Brain pericyte (primary cell): ENCODE data around the gene FOXP1.

Experiments used
- DNase-seq: peaks from one replicate; pipeline ENCODE4 v3.0.0-alpha.2; 2012; ENCODE audit warnings: low read depth, low spot score

FOXP1 gene

GRCh38 chr3:71399478-71399877 is 184.1 kb downstream of the FOXP1 start:
- DNase-seq = no peak

- DNase-seq = no peak
These were observed 185.2 kb downstream of the FOXP1 start for GRCh38 chr3:71398157-71398836.

GRCh38 chr3:71397726-71398125 is 185.8 kb downstream of the FOXP1 start:
- DNase-seq = no peak

GRCh38 chr3:71397046-71397445 is 186.5 kb downstream of the FOXP1 start:
- no peak for DNase-seq

GRCh38 chr3:71395927-71396695 is 187.4 kb downstream of the FOXP1 start:
- no peak for DNase-seq

DNA sequence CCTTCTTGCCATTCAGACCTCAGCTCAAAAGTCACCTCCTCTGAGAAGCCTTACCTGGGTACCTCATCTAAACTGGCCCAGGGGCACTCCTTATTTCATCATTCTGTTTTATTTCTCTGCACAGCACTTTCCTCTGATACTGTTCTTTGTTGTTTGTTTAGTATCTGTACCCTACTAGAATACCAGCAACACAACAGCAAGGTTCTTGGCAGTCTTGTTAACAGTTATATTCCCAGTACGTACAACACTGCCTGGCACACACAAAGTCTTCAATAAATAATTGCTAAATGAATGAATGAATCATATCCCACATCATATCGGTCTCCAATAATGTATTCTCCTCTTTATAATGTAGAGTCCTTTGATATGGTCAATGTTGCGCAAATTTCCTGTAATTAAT is 188.1 kb downstream of the FOXP1 start:
- DNase-seq = no peak

DNA sequence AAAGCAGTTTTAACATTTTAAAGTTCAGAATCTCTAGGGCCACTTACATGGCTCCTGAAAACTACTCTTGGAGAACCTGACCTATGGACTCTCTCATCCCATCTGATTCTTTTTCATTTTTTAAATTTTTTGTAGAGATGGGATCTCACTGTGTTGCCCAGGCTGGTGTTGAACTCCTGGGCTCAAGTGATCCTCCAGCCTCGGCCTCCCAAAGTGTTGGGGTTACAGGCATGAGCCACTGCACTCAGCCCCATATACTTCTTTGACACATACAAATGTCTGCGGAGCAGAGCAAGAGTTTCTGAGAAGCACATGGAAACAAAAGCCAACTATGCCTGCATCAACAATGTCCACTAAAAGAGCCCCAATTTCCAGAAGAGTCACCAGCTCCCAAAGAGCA is 189.8 kb downstream of the FOXP1 start:
- DNase-seq = no peak

DNA sequence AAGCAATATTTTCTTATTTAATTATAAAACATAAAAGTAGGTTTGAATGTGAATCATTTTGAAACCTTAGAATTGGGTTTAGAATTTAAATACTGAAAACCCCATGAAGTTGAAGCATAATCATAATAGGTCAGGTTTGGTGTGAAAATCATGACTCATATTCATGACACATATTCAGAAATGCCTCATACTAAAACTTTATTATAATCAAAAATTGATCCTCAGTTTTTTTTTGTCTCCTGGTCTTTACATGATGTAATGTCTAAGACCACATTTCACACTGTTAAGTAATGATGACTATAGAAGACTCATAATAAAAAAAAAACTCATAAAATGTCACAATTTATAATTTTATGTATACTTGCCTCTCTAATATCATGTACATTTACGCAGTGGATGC is 190.4 kb downstream of the FOXP1 start:
- DNase-seq = no peak

DNA sequence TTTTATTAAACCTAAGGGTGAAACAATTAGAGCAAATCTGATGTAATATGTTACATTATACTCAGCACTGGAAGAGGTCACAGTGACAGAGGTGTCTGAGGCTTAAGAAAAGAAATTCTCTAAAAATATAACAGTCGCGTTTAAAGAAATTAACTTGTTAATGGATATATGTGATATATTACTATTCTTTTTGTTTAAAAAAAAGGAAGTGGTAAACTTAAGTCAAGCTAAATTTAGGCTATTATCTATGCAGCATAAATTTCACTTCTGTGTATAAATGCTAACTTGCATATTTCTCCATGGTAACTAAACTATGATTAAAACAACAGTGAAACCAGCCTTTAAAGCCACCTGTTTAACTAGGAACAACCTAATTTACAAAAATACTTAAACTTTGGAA is 191.3 kb downstream of the FOXP1 start:
- no peak for DNase-seq

DNA sequence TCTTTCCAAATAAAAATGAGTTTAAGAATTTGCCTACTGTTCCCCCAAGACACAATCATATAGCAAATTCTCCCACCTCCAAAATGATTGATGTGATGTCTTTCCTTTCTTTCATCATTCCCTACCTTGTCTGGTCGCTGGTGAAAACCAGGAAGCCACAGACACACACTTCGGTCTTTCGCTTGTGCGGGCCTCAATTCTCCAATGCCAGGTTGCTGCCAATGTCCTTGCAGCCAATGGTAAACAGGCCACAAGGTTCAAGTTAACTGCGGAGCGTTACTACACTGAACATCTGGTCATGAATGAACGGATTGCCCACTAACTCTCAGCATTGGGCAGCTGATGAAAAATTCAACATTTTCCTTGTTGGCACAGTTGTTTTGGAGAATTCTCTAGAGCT is 192.2 kb downstream of the FOXP1 start:
- no peak for DNase-seq

DNA sequence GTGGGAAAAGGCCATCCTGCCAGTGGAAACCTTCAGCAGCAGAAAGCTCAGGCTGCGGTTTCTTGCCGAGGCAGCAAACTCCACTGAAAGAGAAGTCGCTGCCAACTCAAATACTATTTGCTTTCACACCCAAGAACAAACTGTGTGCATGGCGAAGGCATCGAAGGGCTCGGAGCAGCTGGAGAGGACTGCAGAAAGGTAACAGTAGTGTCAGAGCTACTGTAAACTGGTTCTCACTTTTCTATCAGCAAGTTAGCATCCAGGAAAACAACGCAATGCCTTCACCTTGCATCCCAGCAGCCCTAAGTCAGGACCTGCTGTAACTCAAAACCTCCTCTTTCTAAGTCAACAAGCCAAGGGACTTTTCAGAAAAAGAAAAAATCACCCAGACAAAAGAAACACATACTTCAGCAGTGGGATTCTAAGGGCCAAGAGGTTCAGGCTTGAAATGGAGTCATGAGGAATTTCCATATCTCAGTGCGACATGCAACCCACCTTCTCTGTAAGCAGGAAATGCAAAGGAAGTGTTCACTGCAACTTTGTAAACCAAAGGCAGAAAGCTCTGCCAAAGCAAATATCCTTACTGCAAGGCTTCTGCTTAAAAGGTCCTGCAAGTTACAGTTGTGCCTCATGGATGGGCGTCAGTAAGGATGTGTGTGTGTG is 193.5 kb downstream of the FOXP1 start:
- peak; percentile 68 for DNase-seq

DNA sequence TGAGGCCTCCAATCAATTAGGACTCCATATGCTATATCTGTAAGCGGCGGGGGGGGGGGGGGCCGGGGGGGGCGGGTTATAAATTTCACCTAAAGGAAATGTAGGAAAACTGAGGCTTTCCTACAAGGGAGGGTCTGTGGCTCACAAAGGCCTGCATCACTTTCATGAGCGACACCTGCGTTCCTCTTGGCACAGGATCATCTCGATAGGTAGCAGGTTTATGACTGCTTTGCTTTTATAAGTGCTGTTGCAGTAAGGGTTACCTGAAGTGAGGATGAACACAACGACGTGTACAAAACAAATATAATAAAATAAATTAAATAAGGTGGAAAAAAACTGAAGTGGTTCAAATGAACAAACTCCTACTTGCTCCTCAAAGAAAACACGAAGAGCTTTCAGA is 194.3 kb downstream of the FOXP1 start:
- no peak for DNase-seq

DNA sequence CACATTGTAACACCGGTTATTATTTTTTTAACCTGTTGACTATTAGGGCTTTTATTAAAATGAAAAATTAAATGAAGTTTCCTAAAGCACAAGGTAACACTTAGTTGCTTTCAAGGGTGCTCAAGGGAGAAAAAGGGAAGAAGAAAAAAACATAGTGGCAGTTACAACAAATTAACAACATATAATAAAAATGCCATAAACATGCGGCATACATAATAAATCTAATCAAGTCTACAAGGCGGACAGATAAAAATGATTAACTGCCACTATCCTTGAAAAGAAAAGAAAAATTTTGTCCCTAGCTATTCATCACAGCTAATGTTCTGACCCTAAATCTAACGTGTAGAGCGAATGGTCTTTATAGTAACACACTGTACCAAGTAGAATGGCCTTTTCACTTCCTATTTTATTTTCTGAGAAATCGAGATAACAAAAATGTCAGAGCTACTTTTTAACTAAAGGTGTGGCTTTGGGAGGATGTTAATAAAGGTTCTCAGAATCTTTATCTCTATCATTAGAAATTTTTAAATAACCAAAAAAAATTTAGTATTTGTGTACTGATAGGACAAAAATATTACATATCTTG is 194.9 kb downstream of the FOXP1 start:
- no peak for DNase-seq

- no peak for DNase-seq
These were observed 195.9 kb downstream of the FOXP1 start for GRCh38 chr3:71387586-71387985.

GRCh38 chr3:71384837-71385716 is 198.5 kb downstream of the FOXP1 start:
- no peak for DNase-seq

GRCh38 chr3:71384388-71384787 is 199.1 kb downstream of the FOXP1 start:
- DNase-seq = no peak

DNA sequence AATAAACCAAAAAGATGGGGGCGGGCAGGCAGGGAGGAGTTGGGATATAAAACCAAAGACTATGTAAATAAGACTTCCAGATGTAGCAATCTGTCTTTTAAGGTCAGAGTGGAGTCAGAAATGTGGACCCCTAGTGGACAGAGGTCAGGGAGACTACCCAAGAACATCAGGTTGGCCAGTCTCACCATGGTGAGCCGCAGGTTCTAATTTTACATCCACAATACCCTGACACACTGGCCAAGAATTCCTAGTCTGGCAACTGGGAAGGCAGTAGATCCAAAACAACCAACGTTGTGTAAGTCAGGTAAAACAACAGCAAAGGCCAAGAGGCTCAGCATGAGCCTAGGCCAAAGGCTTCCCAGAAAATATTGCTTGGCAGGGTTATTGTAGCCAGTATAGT is 203.4 kb downstream of the FOXP1 start:
- DNase-seq = peak; percentile 76

DNA sequence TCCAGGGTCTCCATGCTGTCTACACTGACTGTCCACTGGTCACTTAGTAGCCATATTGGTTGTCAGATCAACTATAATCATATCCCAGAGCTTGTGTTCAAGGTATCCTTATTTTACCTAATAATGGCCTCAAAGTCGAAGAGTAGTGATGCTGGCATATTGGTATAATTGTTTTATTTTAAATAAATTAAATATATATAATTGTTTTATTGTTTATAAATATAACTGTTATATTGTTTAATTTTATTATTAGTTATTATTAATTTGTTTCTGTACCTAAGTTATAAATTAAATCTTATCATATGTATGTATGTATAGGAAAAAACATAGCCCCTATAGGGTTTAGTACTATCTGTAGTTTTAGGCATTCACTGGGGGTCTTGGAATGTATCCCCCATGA is 205.0 kb downstream of the FOXP1 start:
- DNase-seq = no peak

- DNase-seq = no peak
These were observed 206.6 kb downstream of the FOXP1 start for GRCh38 chr3:71376911-71377310.

- DNase-seq = no peak
These were observed 207.0 kb downstream of the FOXP1 start for GRCh38 chr3:71376503-71376902.

- no peak for DNase-seq
These were observed 208.9 kb downstream of the FOXP1 start for GRCh38 chr3:71374582-71374981.
